Tongue (tissue), 3 donors: ENCODE data around the gene EFNA3. TPM values are rescaled to one million over a fixed set of nuclear protein-coding genes. Genes with fewer than 3 reads are reported as not detected.
A peak's percentile ranks its signal among the peaks of the same experiment; 100 is the strongest.

ENCODE experiments used
- DNase-seq: peaks from one replicate; pipeline ENCODE4 v3.0.0-alpha.2; 2015
- small RNA-seq: library from RNA; depleted of rRNA; stranded (forward); fragments of <200 nt; gene quantifications from one replicate; pipeline ENCODE3, GENCODE V24; 2014; ENCODE audit warnings: low replicate concordance
- total RNA-seq: library from RNA; depleted of rRNA; stranded (reverse); fragments of >200 nt; gene quantifications from one replicate; pipeline ENCODE4 v1.2.3, GENCODE V29; 2014

EFNA3 gene
- total RNA-seq, 1 donor from 2014 or later = 0.92 TPM

DNA sequence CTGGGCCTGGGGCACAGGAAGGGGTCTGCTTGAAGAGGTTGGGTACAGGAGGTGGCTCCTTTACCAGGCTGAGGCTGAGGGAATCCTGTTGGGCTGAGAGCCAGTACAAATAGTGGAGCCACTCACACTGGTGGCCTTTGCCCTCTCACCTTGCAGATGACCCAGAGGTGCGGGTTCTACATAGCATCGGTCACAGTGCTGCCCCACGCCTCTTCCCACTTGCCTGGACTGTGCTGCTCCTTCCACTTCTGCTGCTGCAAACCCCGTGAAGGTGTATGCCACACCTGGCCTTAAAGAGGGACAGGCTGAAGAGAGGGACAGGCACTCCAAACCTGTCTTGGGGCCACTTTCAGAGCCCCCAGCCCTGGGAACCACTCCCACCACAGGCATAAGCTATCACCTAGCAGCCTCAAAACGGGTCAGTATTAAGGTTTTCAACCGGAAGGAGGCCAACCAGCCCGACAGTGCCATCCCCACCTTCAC is 55.2 kb downstream of the EFNA3 start:
- no peak for DNase-seq

DNA sequence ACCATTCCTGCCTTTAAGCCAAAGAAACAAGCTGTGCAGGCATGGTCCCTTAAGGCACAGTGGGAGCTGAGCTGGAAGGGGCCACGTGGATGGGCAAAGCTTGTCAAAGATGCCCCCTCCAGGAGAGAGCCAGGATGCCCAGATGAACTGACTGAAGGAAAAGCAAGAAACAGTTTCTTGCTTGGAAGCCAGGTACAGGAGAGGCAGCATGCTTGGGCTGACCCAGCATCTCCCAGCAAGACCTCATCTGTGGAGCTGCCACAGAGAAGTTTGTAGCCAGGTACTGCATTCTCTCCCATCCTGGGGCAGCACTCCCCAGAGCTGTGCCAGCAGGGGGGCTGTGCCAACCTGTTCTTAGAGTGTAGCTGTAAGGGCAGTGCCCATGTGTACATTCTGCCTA is 55.7 kb downstream of the EFNA3 start:
- no peak for DNase-seq

DNA sequence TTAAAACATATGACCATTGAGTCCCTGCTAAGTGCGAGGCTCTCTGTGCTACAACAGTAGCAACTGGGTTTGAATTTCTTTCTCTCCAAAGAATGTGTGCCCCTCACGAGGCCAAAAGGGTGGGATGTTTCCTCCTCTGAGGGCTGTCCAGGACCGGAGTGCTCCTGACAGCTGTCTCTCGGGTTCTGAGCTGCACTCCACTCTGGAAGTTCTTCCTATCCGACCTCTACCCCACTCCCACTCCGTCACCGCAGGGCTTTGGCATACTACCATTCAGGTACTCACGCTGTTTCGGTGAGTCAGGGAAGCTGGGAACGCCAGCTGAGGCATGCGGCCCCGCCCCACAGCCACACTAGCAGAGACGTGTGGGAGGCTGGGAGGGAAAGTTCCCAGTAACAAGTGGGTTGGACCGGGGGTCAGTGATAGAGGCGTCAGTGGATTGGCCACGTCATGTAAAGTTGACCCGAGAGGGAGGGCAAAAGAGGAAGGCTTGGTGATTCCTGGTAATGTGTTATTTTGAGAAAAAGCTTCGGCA is 56.3 kb downstream of the EFNA3 start:
- DNase-seq = peak; percentile 90

DNA sequence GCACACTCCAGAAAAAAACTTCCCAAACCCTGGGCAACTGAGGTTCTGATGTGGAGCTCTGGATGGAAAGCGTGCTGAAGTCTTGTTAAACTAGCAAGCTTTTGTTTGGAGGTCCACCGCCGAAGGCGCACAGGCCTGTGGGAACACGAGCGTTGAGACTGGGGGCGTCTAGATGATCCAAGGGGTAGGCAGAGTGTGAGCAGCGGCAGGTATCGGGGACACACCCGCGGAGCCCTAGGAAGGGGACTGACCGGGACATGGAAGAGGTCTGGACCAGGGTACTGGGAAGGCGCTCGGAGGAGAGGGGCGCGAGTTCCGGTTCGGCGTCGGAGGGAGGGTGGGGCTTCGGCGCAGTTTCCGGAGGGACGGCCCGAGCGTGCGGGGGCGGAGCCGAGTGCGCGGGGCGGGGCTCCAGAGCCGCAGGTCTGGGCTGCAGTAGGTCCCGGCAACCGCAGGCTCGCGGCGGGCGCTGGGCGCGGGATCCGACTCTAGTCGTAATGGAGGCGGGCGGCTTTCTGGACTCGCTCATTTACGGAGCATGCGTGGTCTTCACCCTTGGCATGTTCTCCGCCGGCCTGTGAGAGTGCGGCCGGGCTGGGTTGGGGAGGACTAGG is 56.9 kb downstream of the EFNA3 start, which contains the start of gene SLC50A1:
SLC50A1 (plus strand) TSS at position 438 of the 614 bp plus-strand sequence; CDS start at position 498, 60 bp downstream.
- peak; percentile 97 for DNase-seq

DNA sequence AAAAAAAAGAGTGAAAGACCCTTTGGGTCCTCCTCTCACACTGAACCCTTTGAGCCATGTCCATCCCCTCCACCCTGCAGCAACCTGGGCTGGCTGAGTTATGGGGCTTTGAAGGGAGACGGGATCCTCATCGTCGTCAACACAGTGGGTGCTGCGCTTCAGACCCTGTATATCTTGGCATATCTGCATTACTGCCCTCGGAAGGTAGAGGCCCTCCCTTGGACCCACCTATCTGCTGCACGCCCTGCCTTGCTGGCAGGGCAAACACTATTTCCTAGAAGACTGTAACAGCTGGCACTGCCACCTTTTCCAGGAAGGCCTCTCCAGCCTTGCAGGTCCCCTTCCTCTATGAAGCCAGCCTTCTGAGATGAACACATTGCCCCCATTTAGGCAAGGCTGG is 58.1 kb downstream of the EFNA3 start:
- no peak for DNase-seq

Small RNAs within 50 kb of the gene (small RNA-seq; reads per million reads assigned to genes)
- not detected for gene RF00019

Other genes starting within 250 kb of the EFNA3 start
- 10.8 TPM for gene KCNN3, start 208.6 kb upstream of the EFNA3 start, total RNA-seq
- gene PMVK, start 142.1 kb upstream of the EFNA3 start, total RNA-seq = 15.7 TPM
- 222 TPM for gene PBXIP1, start 122.7 kb upstream of the EFNA3 start, total RNA-seq
- 18.1 TPM for gene PYGO2, start 117.1 kb upstream of the EFNA3 start, total RNA-seq
- gene SHC1, start 108.1 kb upstream of the EFNA3 start, total RNA-seq = 67.9 TPM
- 35.2 TPM for gene CKS1B, start 104.2 kb upstream of the EFNA3 start, total RNA-seq
- 17.0 TPM for gene FLAD1, start 95.5 kb upstream of the EFNA3 start, total RNA-seq
- gene LENEP, start 85.3 kb upstream of the EFNA3 start, total RNA-seq = not detected
- gene ZBTB7B, start 76.0 kb upstream of the EFNA3 start, total RNA-seq = 24.9 TPM
- 0.41 TPM for gene DCST2, start 45.1 kb upstream of the EFNA3 start, total RNA-seq
- gene DCST1, start 45.0 kb upstream of the EFNA3 start, total RNA-seq = not detected
- gene ADAM15, start 27.5 kb upstream of the EFNA3 start, total RNA-seq = 62.6 TPM
- gene EFNA4, start 15.1 kb upstream of the EFNA3 start, total RNA-seq = 5.0 TPM
- 25.4 TPM for gene EFNA1, start 49.0 kb downstream of the EFNA3 start, total RNA-seq
- 11.5 TPM for gene SLC50A1, start 57.0 kb downstream of the EFNA3 start, total RNA-seq
- 20.4 TPM for gene DPM3, start 61.7 kb downstream of the EFNA3 start, total RNA-seq
- gene KRTCAP2, start 94.5 kb downstream of the EFNA3 start, total RNA-seq = 29.6 TPM
- gene TRIM46, start 95.0 kb downstream of the EFNA3 start, total RNA-seq = 0.72 TPM
- gene THBS3, start 129.1 kb downstream of the EFNA3 start, total RNA-seq = 61.0 TPM
- 26.2 TPM for gene MTX1, start 129.9 kb downstream of the EFNA3 start, total RNA-seq
- gene ENTREP3, start 176.6 kb downstream of the EFNA3 start, total RNA-seq = 6.9 TPM
- gene SCAMP3, start 183.5 kb downstream of the EFNA3 start, total RNA-seq = 22.1 TPM
- 26.1 TPM for gene CLK2, start 194.7 kb downstream of the EFNA3 start, total RNA-seq
- gene HCN3, start 198.6 kb downstream of the EFNA3 start, total RNA-seq = 1.6 TPM
- 0.31 TPM for gene PKLR, start 222.6 kb downstream of the EFNA3 start, total RNA-seq
- gene FDPS, start 230.0 kb downstream of the EFNA3 start, total RNA-seq = 95.3 TPM
- 23.0 TPM for gene RUSC1, start 242.1 kb downstream of the EFNA3 start, total RNA-seq